AG09319 (cell line): ENCODE data around the gene METTL9.
"Not testable (repeated sequence)": the region's sequence is repeated elsewhere in the genome, so short reads cannot be mapped to it uniquely, and the experiment has no call there.

Experiments used
- DNase-seq: peaks from one replicate; pipeline ENCODE4 v3.0.0-alpha.2; 2010; ENCODE audit warnings: low read depth; ENCODE audit errors: extremely low read depth
- CTCF ChIP-seq: IDR thresholded peaks from 2 replicates; pipeline ENCODE4 v1.5.1; 2011; ENCODE audit warnings: low read depth, mild to moderate bottlenecking, inconsistent platforms, low read length, moderate library complexity

The METTL9 gene

GRCh38 chr16:21634216-21634615, 34.8 kb downstream of the METTL9 start:
- no peak for TF ChIP-seq CTCF
- DNase-seq: no peak

GRCh38 chr16:21635694-21636093, 36.3 kb downstream of the METTL9 start:
- DNase-seq: not testable (repeated sequence)

GRCh38 chr16:21637032-21637968, 37.9 kb downstream of the METTL9 start:
- no peak for TF ChIP-seq CTCF
- DNase-seq: no peak

- no peak for DNase-seq
- no peak for TF ChIP-seq CTCF
Measured at GRCh38 chr16:21638573-21638975, 39.2 kb downstream of the METTL9 start.

GRCh38 chr16:21639493-21639892, 40.1 kb downstream of the METTL9 start:
- TF ChIP-seq CTCF: no peak
- DNase-seq: no peak

- no peak for TF ChIP-seq CTCF
- no peak for DNase-seq
Measured at GRCh38 chr16:21641916-21642315, 42.5 kb downstream of the METTL9 start.

- TF ChIP-seq CTCF: no peak
- DNase-seq: no peak
Measured at GRCh38 chr16:21642861-21643260, 43.5 kb downstream of the METTL9 start.

GRCh38 chr16:21643785-21644184, 44.4 kb downstream of the METTL9 start:
- TF ChIP-seq CTCF: no peak
- DNase-seq: no peak
